NOMO-1 treated with dmso at 0.1 percent for 144 hours (cell line): ENCODE data around the gene STIP1.

Source experiments
- DNase-seq: peaks from one replicate; lab custom pipeline; 2025; ENCODE audit not compliant: unreplicated experiment; lab: John Stamatoyannopoulos, UW

Gene STIP1

GRCh38 chr11:64249563-64250414 lies 63.8 kb downstream of the STIP1 start:
- DNase-seq, result no peak

GRCh38 chr11:64250415-64251015 lies 64.5 kb downstream of the STIP1 start:
- no peak for DNase-seq

GRCh38 chr11:64251016-64251752 lies 65.2 kb downstream of the STIP1 start, which contains the start of gene PLCB3:
Gene PLCB3, plus strand, starts transcription at chr11:64251530. Its CDS starts 120 bp downstream, at chr11:64251650.
- DNase-seq, result peak; percentile 24

GRCh38 chr11:64251753-64252002 lies 65.7 kb downstream of the STIP1 start:
- no peak for DNase-seq

GRCh38 chr11:64252003-64252872 lies 66.3 kb downstream of the STIP1 start:
- no peak for DNase-seq

GRCh38 chr11:64253043-64253442 lies 67.1 kb downstream of the STIP1 start:
- DNase-seq, result no peak

- DNase-seq, result no peak
These were observed 67.5 kb downstream of the STIP1 start for GRCh38 chr11:64253481-64253880.
